K562 (cell line): ENCODE results near the gene FAM217B. TPM values are rescaled to one million over a fixed set of nuclear protein-coding genes. Genes with fewer than 3 reads are reported as not detected.

ENCODE experiments used
- ATAC-seq: fragments of 200-7000 bp; cut with Tn5 transposase; 3 replicates; pipeline ENCODE4 v1.9.1; 2020; ENCODE audit warnings: moderate library complexity
- BruUV-seq: library from RNA; stranded (reverse); fragments of 400-500 nt; replicated peaks from 2 replicates; lab custom pipeline; 2021; lab: Mats Ljungman, UMichigan
- CTCF ChIA-PET: fragments of 300-600 bp; formaldehyde crosslinking; extraction: SDS; loops from one replicate; lab custom pipeline; 2021; ENCODE audit warnings: low intra/inter-chr PET ratio; lab: Yijun Ruan, JAX
- POLR2A ChIA-PET: fragments of 300-600, 350-650 bp; sonication (Branson Sonifier 250); formaldehyde crosslinking; extraction: SDS; loops from one replicate; lab custom pipeline; 2021; ENCODE audit warnings: antibody characterized with exemption, inconsistent platforms; lab: Yijun Ruan, JAX
- DNase-seq, 4 experiments: peaks; one replicate each; pipeline versions ENCODE4 v3.0.0 to v3.0.0-alpha.2; 2011 to 2018; ENCODE audit warnings: low spot score in 3 of 4, mixed read lengths in 3 of 4; ENCODE audit errors: extremely low read depth in 1 of 4
- FAIRE-seq: peaks from 2 replicates; lab custom pipeline; 2011; peaks lifted over from hg19 to GRCh38; lab: Jason Lieb, UNC
- H2AFZ ChIP-seq: 2 replicates; pipeline ENCODE4 v1.6.0; 2011; ENCODE audit warnings: low read depth, low read length, control low read depth, inconsistent platforms
- H3K27ac ChIP-seq: fragments of 200-600 bp; 3 replicates; pipeline ENCODE4 v1.8.0; 2011; ENCODE audit warnings: low read depth, mild to moderate bottlenecking, control low read depth, inconsistent platforms, low read length, moderate library complexity, mixed read lengths; ENCODE audit errors: extremely low read depth
- H3K27me3 ChIP-seq, 2 experiments: fragments of 300-600 bp in 1 of 2; 2 replicates in 1 of 2; 3 replicates in 1 of 2; pipeline versions ENCODE4 v1.6.0 to v1.8.0; 2011; ENCODE audit warnings: inconsistent platforms in 2 of 2, low read length in 2 of 2, mild to moderate bottlenecking in 1 of 2, mixed read lengths in 1 of 2, moderate library complexity in 1 of 2; ENCODE audit not compliant: control insufficient read depth in 2 of 2, insufficient read depth in 2 of 2
- H3K36me3 ChIP-seq: fragments of 300-600 bp; 3 replicates; pipeline ENCODE4 v1.8.0; 2011; ENCODE audit warnings: mild to moderate bottlenecking, low read length, inconsistent platforms; ENCODE audit not compliant: control insufficient read depth, insufficient read depth
- H3K4me1 ChIP-seq, 2 experiments: fragments of 200-600 bp in 1 of 2; replicated peaks in 1 of 2; 2 replicates in 1 of 2; 3 replicates in 1 of 2; pipeline versions ENCODE4 v1.5.1 to v1.8.0; 2011; ENCODE audit warnings: inconsistent platforms in 2 of 2, low read length in 2 of 2, mild to moderate bottlenecking in 1 of 2, mixed read lengths in 1 of 2, moderate library complexity in 1 of 2; ENCODE audit not compliant: control insufficient read depth in 2 of 2, insufficient read depth in 2 of 2
- H3K4me2 ChIP-seq: 2 replicates; pipeline ENCODE4 v1.6.1; 2011; ENCODE audit warnings: low read length, control low read depth, inconsistent platforms, mixed read lengths; ENCODE audit not compliant: insufficient read depth
- H3K4me3 ChIP-seq: fragments of 200-600 bp; sonication (generic), shearing (Covaris generic); 2 replicates; pipeline ENCODE4 v1.5.1; 2016; ENCODE audit warnings: control low read depth, inconsistent platforms
- H3K79me2 ChIP-seq: fragments of 200-600 bp; 3 replicates; pipeline ENCODE4 v1.8.0; 2011; ENCODE audit warnings: low read length, inconsistent platforms; ENCODE audit not compliant: control insufficient read depth, insufficient read depth
- H3K9ac ChIP-seq, 2 experiments: 2 replicates each; pipeline versions ENCODE4 v1.6.0 to v1.6.1; 2011; ENCODE audit warnings: low read depth in 2 of 2, low read length in 2 of 2, control low read depth in 1 of 2, inconsistent platforms in 1 of 2, mild to moderate bottlenecking in 1 of 2, mixed read lengths in 1 of 2; ENCODE audit not compliant: insufficient read depth in 1 of 2
- H3K9me1 ChIP-seq: one replicate; pipeline ENCODE4 v1.6.0; 2011; ENCODE audit warnings: inconsistent platforms, mild to moderate bottlenecking, low read length, moderate library complexity; ENCODE audit not compliant: control insufficient read depth, insufficient read depth
- H3K9me3 ChIP-seq: replicated peaks from 2 replicates; pipeline ENCODE4 v1.5.1; 2011; ENCODE audit warnings: low read depth, low read length, inconsistent platforms; ENCODE audit not compliant: control insufficient read depth, insufficient read depth
- H4K20me1 ChIP-seq: replicated peaks from 2 replicates; pipeline ENCODE4 v1.6.1; 2011; ENCODE audit warnings: low read length, inconsistent platforms, mixed read lengths; ENCODE audit not compliant: control insufficient read depth, insufficient read depth
- BCLAF1 ChIP-seq, 2 experiments: fragments of 450-650 bp in 1 of 2; IDR thresholded peaks; 2 replicates each; pipeline ENCODE4 v1.6.1; 2011 to 2017; ENCODE audit warnings: low read depth in 2 of 2, antibody characterized with exemption in 1 of 2, borderline replicate concordance in 1 of 2, low read length in 1 of 2, mild to moderate bottlenecking in 1 of 2, mixed read lengths in 1 of 2; ENCODE audit not compliant: control insufficient read depth in 1 of 2
- BHLHE40 ChIP-seq: IDR thresholded peaks from 2 replicates; pipeline ENCODE4 v1.6.1; 2011; ENCODE audit warnings: low read length, improper control_type of control experiment
- BRCA1 ChIP-seq, 2 experiments: fragments of 450-650 bp in 1 of 2; sonication (generic) in 1 of 2; formaldehyde crosslinking in 1 of 2; IDR thresholded peaks; 2 replicates each; pipeline versions ENCODE4 v1.5.0 to v1.6.1; 2017 to 2020; ENCODE audit warnings: mild to moderate bottlenecking in 1 of 2, missing genetic modification reagents in 1 of 2
- CBX1 ChIP-seq: sonication (generic); IDR thresholded peaks from 2 replicates; pipeline ENCODE4 v1.6.1; 2016; ENCODE audit warnings: antibody characterized with exemption, low read depth, mild to moderate bottlenecking
- DIDO1 ChIP-seq: fragments of 450-650 bp; IDR thresholded peaks from 2 replicates; pipeline ENCODE4 v1.6.1; 2016; ENCODE audit warnings: low read depth, missing biosample characterization, missing genetic modification characterization
- EHMT2 ChIP-seq: fragments of 450-650 bp; IDR thresholded peaks from 2 replicates; pipeline ENCODE4 v1.6.1; 2018; ENCODE audit warnings: antibody characterized with exemption
- HNRNPK ChIP-seq: fragments of 200-400 bp; formaldehyde crosslinking; IDR thresholded peaks from one replicate; pipeline ENCODE4 v1.6.1; 2018; ENCODE audit warnings: mild to moderate bottlenecking, low read depth, low read length; ENCODE audit not compliant: poor library complexity, severe bottlenecking
- NCOR1 ChIP-seq: fragments of 450-650 bp; IDR thresholded peaks from 2 replicates; pipeline ENCODE4 v1.6.1; 2016; ENCODE audit warnings: mild to moderate bottlenecking, moderate library complexity
- NFIC ChIP-seq: fragments of 450-650 bp; IDR thresholded peaks from 2 replicates; pipeline ENCODE4 v1.6.1; 2017; ENCODE audit warnings: mild to moderate bottlenecking, inconsistent platforms
- RFX1 ChIP-seq: fragments of 450-650 bp; IDR thresholded peaks from 2 replicates; pipeline ENCODE4 v1.6.1; 2016; ENCODE audit warnings: mild to moderate bottlenecking, moderate library complexity
- RHOXF2B ChIP-seq: fragments of 250-450 bp; sonication (Bioruptor Pico); conservative IDR thresholded peaks from 2 replicates; pipeline ENCODE4 v1.5.1; 2021
- SMAD4 ChIP-seq: fragments of 250-450 bp; sonication (Bioruptor Pico); conservative IDR thresholded peaks from 2 replicates; pipeline ENCODE4 v1.8.0; 2021; ENCODE audit warnings: inconsistent platforms, mild to moderate bottlenecking, moderate library complexity
- TBL1XR1 ChIP-seq, 2 experiments: IDR thresholded peaks; 2 replicates each; pipeline ENCODE4 v1.6.1; 2012; ENCODE audit warnings: improper control_type of control experiment in 2 of 2, low read length in 2 of 2, mild to moderate bottlenecking in 1 of 2
- THRA ChIP-seq: fragments of 450-650 bp; IDR thresholded peaks from 2 replicates; pipeline ENCODE4 v1.6.1; 2017; ENCODE audit warnings: mild to moderate bottlenecking, moderate library complexity
- USF2 ChIP-seq: sonication (generic); formaldehyde crosslinking; IDR thresholded peaks from 2 replicates; pipeline ENCODE4 v1.5.0; 2020; ENCODE audit warnings: missing genetic modification reagents
- ZNF280A ChIP-seq: fragments of 450-650 bp; IDR thresholded peaks from 2 replicates; pipeline ENCODE4 v1.6.1; 2018; ENCODE audit warnings: mild to moderate bottlenecking, low read depth; ENCODE audit not compliant: partially characterized antibody
- ZNF75A ChIP-seq: fragments of 450-650 bp; formaldehyde crosslinking; IDR thresholded peaks from 2 replicates; pipeline ENCODE4 v1.4.0; 2020; ENCODE audit warnings: mild to moderate bottlenecking
- ZNF79 ChIP-seq: fragments of 250-450 bp; sonication (Bioruptor Pico); IDR thresholded peaks from 2 replicates; pipeline ENCODE4 v1.4.0; 2020; ENCODE audit warnings: low read depth, mild to moderate bottlenecking, moderate library complexity
- WGBS: fragments of 100-300 bp; shearing (Covaris generic); methylation state at CpG from one replicate; pipeline ENCODE4 v1.1.6; 2016; ENCODE audit warnings: low coverage, mixed read lengths; ENCODE audit not compliant: insufficient coverage; ENCODE audit errors: missing lambda C conversion rate; 5-methylcytosine and 5-hydroxymethylcytosine counted together
- in situ Hi-C: fragments of 300-500 bp; cut with MboI; formaldehyde crosslinking; loops from 4 replicates; pipeline ENCODE4 v1.15.0; 2018; ENCODE audit warnings: inconsistent platforms, mixed read lengths
- intact Hi-C: fragments of 100-400 bp; cut with micrococcal nuclease; formaldehyde crosslinking; loops from 2 replicates; pipeline ENCODE4 v1.14.2; 2022
- polyA plus RNA-seq, 8 experiments: library from polyadenylated mRNA; depleted of rRNA in 4 of 8; stranded (reverse) in 5 of 8; unstranded in 3 of 8; fragments of >200 nt; fragmentation: Nextera tagmentation in 2 of 8; fragmentation: Illumina TruSeq in 1 of 8; extraction: Ambion mirVana in 2 of 8; extraction: Trizol in 1 of 8; gene quantifications; 2 replicates each; pipeline versions ENCODE4 v1.2.1 to v1.2.3, GENCODE V29; 2011 to 2014; ENCODE audit warnings: inconsistent platforms in 1 of 8, missing spikeins in 1 of 8
- total RNA-seq, 7 experiments: library from RNA; depleted of rRNA in 6 of 7; stranded (reverse); fragments of >200 nt in 6 of 7; fragmentation: Illumina TruSeq in 2 of 7; extraction: Trizol in 2 of 7; gene quantifications; 2 replicates each; pipeline versions ENCODE4 v1.2.1 to v1.2.3, GENCODE V29; 2011 to 2021; ENCODE audit warnings: low replicate concordance in 1 of 7

Gene FAM217B
- total and polyA plus RNA-seq, 9 of the 15 experiments (the other 6 are each of a cell fraction or from before 2014, with no cell fraction given): 4.8 to 11.4 (median 6.9) TPM

- no peaks in the 10 kb centered on the region for H3K79me2 ChIP-seq
- no peak overlapping the region for H2AFZ ChIP-seq
- no peaks in the 10 kb centered on the region for H4K20me1 ChIP-seq
- H3K4me1 ChIP-seq: no peaks in the 10 kb centered on the region
- intact Hi-C loops (no loop called here), in situ Hi-C loops (no loop called here)
- CTCF ChIA-PET: no interaction called here
- DNase-seq (no peak), FAIRE-seq (no peak), ATAC-seq (no peak)
- H3K9ac ChIP-seq: no peak overlapping the region
- no peak overlapping the region for H3K4me3 ChIP-seq
- H3K27me3 ChIP-seq: no peaks in the 10 kb centered on the region
- WGBS: 0% methylated on average over 1 of the region's 1 CpG
- POLR2A ChIA-PET: no interaction called here
- H3K27ac ChIP-seq: no peak overlapping the region
- no peaks in the 10 kb centered on the region for H3K36me3 ChIP-seq
- no TSS peak for BruUV-seq
- no peaks in the 10 kb centered on the region for H3K9me1 ChIP-seq
- H3K9me3 ChIP-seq: no peaks in the 10 kb centered on the region
- H3K4me2 ChIP-seq: no peak overlapping the region
- TF ChIP-seq EHMT2 (no peak), ZNF75A (CRISPR knock-in tag) (no peak), ZNF280A (no peak), DIDO1 (tag) (no peak), NCOR1 (no peak), SMAD4 (no peak), RHOXF2B (no peak), THRA (no peak), BHLHE40 (no peak), CBX1 (no peak), BCLAF1 (IDR thresholded peaks at IDR 0.05; ENCODE audit: borderline replicate concordance in 1 of 2, control insufficient read depth in 1 of 2, low read depth in 2 of 2, low read length in 1 of 2) (no peak), HNRNPK (no peak), BRCA1 (IDR thresholded peaks at IDR 0.05) (no peak), BRCA1 (CRISPR knock-in tag; IDR thresholded peaks at IDR 0.05) (no peak), NFIC (no peak), ZNF79 (no peak), RFX1 (no peak), TBL1XR1 (IDR thresholded peaks at IDR 0.05; ENCODE audit: low read length in 2 of 2) (no peak), USF2 (CRISPR knock-in tag) (no peak)
Measured at GRCh38 chr20:59895908-59896307, 44.3 kb upstream of the FAM217B start.
